NCI-H1930 (cell line): Measurements from ENCODE around the gene STX8.

Experiments used
- DNase-seq, 2 experiments: peaks; one replicate each; lab custom pipeline; 2025; lab: John Stamatoyannopoulos, UW

STX8 gene

GRCh38 chr17:9239793-9240658 is 335.6 kb downstream of the STX8 start:
- peak in 1 of 2 experiments; percentile 42 for DNase-seq

DNA sequence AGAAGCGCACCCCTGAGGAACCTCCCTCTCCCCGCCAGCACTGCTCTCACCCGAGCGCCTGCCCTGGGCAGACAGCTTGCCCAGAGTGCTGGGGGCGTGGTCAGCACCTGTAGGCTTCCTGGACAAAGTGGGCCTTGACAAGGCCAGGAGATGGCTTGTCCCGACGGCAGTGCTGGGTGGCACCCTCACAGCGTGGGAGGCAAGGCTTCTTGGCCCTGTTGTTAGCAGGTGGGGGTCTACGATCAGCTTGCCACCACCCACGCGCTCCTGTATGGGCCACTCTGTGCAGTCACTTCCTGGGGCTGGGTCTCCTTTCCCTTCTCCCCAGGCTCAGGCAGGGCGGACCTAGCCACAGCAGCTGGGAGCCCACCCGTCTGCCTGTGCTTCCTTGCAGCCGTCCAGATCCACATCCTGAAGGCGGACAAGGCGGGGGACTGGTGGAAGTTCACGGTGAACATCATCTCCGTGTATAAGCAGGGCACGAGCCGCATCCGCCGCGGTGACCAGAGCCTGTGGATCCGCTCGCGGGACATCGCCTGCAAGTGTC is 336.3 kb downstream of the STX8 start:
- no peak for DNase-seq

DNA sequence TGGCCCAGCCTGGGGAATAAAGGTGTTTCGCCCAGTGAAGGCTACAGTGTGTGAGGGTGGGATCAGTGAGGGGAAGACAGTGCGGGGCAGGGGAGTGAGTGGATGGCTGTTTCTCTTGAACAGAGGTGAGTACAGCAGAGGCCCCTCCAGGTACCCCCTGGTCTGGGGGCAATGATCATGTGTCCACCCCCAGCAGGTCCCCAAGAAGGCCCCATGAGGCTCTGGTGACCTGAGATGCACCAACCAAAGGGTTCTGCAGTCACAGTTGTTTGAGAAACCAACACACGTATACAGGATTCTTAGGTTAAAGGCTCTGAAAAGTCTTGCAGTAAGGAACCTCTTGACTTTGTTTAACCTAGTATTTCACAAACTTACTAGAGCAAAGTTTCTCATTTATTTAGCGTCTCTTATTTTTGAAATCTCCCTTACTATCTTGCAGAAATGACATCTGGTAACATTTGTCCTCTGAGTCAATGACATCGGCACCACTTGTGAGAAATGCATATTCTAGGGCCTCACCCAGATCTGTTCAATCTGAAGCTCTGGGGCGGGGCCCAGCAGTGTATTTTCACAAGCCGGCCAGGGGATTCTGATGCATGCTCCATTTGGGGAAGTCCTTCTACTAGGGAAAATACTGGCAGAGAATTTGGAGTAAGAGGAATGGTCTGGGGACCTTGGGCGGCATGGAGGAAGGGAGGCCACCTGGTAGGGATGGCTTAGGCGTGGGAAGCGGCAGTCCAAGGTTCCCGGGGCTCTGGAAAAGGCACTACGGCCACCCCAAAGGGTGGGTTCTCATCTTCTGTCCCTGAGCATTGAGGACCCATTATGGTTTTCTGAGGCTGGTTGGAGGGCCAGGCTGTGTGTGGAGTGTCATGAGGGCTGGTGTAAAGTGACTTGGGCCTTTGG is 337.0 kb downstream of the STX8 start:
- DNase-seq = no peak

- DNase-seq = no peak
Observed at GRCh38 chr17:9237661-9238301, 337.8 kb downstream of the STX8 start.

DNA sequence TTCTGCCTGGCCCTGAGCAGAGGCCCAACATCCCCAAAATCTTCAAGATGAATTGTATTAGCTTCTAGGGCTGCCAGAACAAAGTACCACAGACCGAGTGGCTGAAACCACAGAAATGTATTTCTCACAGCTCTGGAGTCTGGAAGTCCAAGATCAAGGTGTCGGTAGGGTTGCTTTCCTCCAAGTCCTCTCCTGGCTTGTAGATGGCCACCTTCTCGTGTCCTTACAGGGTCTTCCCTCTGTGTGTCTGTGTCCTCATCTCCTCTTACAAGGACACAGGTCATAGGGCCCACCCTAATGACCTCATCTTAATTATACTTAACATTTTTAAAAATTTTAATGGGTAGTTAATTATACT is 338.6 kb downstream of the STX8 start:
- DNase-seq = no peak

- DNase-seq = no peak
Observed at GRCh38 chr17:9236286-9237052, 339.2 kb downstream of the STX8 start.

DNA sequence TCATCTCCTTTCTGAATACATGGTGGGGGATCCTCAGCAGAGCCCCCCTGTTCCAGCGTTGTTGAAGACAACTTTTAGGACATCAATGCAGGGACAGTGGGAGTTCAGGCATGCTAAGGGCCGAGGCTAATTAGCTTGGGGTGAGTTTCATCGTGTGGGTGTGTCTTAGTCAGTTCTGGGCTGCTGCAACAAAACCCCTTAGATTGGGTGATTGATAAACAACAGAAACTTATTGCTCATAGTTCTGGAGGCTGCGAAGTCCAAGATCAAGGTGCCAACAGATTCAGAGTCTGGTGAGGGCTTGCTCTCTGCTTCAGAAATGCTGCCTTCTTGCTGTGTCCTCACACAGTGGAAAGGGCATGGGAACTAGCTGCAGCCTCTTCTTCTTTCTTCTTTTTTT is 340.3 kb downstream of the STX8 start:
- DNase-seq = no peak

- DNase-seq = no peak
Observed at GRCh38 chr17:9234389-9234945, 341.2 kb downstream of the STX8 start.

DNA sequence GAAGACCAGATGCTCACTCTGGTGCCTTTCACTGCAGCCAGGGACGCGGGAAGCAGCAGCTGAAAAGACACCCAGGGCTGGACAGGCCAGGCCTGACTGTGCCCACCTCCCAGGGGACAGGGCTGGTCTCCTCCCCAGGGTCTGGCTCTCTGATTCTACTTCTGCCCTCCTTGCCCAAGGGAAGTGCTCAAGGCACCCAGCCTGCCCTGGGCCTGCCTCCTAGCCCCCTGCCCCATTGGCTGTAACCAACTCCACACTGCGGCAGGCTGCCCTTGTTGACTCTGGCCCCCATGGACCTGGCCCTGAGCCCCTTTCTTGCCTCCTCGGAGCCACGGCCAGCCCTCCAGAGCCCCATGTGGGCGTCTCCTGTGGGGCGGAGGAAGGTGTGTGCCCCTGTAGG is 341.9 kb downstream of the STX8 start:
- no peak for DNase-seq

DNA sequence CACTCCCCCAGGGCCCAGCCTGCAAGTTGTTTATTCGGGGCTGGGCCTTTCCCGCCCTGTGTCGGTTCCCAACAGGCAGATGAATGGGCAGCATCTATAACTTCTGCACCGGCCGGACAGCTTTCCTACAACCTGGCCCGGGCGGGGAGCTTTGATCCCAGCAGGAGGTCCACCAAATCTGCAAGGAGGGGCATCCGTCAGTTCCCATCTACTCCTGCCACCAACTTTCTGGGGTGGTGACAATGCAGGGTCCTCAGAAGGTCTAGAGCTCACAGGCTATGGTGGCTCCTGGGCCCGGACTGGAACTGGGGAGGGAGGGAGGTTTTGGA is 342.4 kb downstream of the STX8 start:
- no peak for DNase-seq

DNA sequence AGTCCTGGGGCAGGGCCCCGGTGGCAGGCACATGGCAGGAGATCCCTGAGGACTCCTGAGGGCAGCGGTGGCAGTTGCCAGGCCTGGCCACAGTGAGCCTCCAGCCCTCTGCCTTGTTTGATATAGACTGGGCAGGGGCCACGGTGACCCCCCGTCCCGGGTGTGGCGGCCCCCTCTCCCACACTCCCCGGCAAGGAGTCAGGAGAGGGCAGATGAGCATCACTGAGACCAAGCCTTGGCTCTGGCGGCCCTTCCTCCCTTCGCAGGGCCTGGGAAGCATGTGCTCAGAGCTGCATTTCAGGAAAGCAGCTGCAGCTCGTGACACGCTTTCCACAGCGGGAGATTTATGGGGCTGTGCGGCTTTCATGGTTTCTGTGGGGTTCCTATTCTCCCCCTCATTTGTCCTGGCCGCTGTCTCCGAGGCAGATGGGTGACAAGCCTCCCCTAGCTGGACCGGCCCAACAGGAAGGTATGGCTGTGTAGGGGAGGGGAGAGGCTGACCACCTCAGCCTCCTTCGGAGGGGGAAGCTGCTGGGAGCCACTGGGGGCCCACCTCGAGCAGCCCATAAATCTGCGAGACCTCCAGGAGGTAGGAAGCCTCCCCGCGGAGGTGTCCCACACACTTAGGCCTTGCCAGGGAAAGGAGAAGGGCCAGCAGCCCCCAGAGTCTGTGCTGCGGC is 342.9 kb downstream of the STX8 start:
- no peak for DNase-seq

- no peak for DNase-seq
Observed at GRCh38 chr17:9232155-9232475, 343.5 kb downstream of the STX8 start.

DNA sequence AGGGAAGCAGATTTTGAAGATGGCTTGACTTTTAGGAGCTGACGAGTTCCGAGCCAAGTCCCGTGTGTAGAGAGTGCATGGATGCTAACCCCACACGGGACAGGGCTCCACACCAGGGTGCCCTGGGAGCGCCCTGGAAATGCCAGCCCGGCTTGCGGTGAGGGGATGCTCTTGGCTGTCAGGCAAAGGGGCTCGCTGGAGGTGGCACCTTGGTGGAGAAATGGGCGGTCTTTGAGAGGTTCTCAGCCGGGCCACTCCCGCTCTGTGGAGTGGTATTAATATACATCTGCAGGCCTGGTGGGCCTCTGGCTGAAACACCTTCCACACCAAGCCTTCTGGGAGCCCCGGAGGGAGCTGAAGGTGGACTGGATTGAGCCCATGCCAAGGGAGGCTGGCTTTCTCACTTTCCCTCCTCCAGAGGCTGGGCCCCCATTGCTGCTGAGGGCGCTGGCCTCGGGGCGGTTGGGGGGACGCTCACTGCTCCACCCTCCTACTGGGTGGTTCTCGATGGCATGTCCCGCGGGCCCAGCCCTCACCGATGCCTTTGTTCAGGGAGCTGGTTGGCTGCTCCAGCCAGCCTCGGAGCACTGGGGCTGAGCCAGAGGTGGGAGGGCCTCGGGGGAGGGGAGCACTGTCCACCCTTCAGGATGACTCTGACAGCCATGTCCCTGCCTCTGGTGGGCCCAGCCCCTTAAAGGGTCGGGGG is 344.0 kb downstream of the STX8 start:
- no peak for DNase-seq

GRCh38 chr17:9230861-9231260 is 344.8 kb downstream of the STX8 start:
- DNase-seq = no peak

DNA sequence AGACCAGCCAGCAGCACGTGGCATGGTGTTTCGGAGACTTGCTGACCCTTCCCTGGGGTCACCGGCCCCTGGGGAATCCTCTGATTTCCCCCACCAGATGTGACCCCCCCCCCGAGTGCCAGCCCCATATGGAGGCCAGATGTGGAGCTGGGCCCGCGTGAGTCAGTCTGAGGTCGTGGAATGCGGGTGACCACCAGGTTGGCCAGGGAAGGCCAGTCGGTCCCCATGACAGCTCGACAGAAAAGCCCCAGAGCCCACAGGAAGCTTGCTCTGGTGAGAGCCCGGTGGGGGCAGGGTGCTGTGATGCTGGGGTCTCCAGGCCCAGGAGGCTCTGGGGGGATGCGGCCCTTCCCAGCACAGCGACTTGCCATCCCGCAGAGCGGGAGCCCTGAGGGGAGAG is 345.3 kb downstream of the STX8 start:
- DNase-seq = no peak

DNA sequence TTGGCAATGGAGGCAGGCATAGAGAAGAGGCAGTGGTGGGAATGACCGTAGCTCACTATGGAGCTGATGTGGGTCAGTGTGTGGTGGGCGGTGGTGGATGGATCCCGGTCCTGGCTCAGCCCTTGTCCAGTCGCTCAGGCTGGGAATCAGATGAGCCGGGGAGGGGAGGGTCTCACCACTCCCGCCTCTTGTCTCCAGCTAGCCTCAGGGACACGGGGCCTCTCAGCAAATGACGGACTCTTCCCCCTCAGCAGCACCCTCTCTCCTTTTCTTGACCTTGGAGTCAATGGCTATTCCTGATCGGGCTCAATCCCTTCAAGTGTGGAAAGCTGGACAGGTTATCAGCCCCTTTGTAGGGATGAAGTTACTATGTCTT is 345.8 kb downstream of the STX8 start:
- no peak for DNase-seq

GRCh38 chr17:9229160-9229825 is 346.3 kb downstream of the STX8 start:
- DNase-seq = no peak

- no peak for DNase-seq
Observed at GRCh38 chr17:9228408-9229159, 347.0 kb downstream of the STX8 start.

DNA sequence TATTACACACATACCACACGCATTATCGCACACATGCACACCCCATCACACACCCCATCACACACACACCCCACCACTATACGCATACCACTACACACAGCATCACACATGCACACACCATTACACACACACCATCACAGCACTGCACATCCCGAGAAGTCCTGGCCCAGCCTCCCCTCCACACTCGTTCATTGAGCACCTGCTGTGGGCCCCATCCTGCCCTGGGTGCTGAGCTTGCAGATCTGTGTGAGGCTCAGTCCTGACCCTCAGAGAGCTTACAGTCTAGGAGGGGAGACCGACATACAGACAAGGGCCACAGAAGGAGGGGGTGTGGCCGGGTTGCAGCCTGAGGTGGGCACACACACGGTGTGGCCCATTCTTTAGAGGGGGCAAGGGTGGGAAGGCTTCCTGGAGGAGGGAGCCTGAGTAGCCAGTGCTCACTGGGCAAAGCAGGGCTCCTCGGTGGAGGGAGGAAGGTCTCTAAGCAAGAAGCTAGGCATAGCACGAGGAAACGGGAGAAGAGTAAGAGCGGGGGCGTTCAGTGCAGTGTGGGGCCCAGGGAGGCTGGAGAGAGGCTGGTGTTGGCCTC is 347.7 kb downstream of the STX8 start:
- DNase-seq = no peak
